Stimulated activated CD4-positive, alpha-beta T cell treated with anti-CD3 and anti-CD28 coated beads, Interleukin-15, amount 100 ng/mL, for 48 hours (primary cell): ENCODE data around the gene BPHL.
"Not testable (repeated sequence)": the region's sequence is repeated elsewhere in the genome, so short reads cannot be mapped to it uniquely, and the experiment has no call there.

Experiments used
- DNase-seq, 2 donors: peaks; one replicate each; pipeline ENCODE4 v3.0.0-alpha.2; 2020; ENCODE audit warnings: low read depth in 2 of 2

BPHL gene

DNA sequence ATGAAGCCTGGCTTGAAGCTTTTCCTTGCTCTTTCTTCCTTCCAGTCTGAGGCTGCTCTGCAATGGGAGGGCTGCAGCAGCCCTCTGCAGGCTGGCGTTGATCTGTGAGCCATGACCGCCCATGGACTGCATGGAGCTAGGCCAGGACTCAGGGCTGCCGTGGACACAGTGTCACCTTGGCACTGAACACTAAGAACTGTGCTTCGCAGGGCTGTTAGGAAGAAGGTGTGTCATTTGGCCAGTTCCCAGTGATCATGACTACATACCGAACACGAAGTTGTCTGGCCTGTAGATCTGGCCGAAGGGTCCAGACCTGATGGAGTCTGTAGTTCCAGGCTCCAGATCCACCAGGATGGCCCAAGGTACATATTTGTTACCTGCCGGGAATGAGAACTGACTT, 60.2 kb downstream of the BPHL start:
- DNase-seq: not testable (repeated sequence)

DNA sequence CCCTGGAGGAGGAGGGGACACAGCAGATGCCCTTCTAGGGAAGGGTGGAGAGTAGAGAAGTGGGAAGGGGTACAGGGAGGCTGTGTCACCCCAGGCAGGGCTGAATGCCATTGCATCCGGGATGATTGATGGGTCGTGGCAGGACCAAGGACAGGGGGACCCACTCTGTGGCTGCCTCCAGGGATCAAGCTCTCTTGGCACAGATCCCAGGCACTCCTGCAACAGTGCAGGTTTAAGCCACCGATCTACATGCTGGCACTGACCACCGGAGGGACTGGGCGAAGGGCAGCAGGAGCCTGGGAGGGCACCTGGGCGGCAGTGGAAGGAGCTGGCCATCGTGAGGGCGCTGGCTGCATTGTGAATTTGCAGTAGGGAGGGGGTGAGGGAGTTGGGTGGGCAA, 61.4 kb downstream of the BPHL start:
- not testable (repeated sequence) for DNase-seq

DNA sequence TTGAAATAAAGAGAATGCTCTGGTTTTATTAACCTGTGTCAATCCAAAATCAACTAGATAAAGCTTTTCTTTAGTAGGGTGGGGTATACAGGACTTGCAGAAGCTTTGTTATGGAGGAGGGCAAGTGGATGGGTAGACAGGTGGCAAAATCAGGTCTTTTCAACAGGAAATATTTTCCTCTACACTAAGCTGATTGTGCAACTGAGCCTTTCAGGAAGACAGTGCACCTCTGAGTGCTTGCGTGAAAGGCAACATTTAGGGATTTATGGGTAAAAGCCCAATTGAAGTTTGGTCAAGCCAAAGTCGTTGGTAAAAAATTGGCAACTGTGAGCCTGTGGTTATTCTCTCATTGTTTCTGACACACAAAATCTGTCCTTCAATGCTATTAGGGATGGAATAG, 62.6 kb downstream of the BPHL start:
- no peak for DNase-seq

DNA sequence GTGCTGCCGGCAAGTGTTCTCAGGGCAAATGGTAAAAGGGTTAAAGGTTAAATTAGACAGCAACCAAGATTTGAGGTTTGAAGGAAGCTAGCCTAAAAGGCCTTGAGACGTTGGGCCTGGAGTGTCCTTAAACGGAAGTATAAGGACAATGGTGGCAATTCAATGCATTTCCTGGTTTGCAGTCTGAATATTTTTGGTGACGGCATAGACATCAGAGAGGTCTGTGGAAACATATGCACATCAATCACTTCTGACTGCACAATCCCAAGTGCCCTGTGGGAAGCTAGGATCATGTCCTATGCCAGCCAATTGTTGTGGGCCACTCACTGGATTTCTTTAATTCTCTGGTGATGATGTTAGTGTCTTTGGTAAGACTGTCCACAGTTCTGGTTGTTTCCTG, 64.6 kb downstream of the BPHL start:
- no peak for DNase-seq

DNA sequence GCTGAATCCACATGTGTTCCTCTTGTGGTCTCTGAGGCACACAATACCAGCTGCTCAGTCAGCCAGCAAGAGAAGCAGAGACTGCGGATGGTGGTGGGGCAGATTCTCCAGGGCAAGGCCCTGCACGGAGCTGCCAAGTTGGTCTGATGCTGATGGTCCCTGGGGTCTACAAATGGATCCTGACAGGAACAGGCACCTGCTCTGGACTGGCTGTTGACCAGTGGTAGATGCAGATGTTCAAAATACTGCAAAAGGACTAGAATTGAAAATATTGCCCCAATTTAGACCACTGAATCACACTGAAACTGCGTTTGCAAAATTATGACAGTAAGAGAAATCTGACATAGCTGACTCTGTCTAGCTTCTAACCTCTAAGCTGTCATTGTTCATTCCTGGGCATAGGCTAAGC, 68.5 kb downstream of the BPHL start:
- no peak for DNase-seq

DNA sequence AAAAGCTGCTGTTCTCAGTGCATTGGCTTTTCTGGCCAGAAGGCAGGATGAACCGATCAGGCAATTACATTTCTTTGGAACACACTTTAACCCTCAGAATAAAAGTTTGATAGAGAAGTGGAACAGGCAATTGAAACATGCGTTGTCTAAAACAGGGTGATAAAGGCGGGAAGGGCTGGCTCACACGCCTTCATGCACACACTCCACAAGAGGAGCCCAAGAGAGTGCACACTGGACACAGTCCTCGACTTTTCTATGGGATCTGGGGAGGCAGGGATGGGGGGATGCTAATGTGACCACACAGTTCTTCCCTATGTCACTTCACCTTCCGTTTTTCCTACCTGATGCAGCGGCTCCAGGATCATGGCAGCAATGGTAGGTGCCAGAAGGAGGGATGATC, 69.8 kb downstream of the BPHL start:
- no peak for DNase-seq

DNA sequence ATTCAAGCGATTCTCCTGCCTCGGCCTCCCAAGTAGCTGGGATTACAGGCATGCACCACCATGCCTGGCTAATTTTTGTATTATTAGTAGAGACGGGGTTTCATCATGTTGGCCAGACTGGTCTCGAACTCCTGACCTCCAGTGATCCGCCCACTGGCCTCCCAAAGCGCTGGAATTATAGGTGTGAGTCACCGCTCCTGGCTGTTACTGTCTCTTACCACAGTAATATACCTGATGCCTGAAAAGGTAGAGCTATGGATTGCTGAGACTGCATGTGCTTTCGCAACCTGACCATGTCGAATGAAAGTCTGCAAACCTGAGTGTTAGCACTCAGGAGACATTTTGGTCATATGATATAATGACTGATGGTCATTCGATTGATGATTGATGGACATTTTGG, 70.7 kb downstream of the BPHL start:
- DNase-seq: not testable (repeated sequence)

DNA sequence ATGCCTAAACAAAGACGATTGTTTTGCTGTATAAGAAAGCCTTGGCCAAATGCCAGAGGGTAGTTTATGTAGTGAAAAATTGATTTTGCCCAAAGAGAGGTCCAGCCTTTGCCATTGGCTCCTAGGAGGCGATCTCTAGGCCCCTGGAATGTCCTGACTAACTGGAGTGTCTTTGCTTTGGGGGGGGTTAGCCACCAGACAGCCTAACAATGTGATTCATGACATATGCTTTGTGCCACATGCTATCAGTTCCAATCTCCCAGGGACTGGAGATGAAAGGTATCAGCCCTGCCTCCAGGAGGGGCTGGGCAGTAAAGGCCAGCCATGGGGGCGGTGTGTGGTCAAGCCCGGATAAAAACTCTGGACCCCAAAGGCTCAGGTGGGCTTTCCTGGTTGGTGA, 71.5 kb downstream of the BPHL start:
- no peak for DNase-seq

DNA sequence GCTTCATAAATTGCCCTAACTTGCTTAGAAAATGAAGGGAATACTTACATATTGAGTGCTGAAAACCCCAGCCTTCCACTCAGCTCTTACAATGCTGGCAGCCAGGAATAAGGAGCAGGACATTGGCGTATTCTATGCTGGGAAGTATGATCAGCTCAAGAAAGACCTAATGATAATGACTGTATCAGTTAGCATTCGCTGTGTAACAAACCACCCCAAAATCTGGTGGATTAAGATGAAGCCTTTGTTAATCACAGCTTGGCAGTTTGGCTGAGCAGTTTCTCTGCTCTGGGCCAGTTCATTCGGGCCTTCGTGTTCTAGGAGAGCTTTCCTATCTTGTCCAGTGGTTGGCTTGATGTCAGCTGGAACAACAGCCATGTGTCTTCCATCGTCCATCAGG, 72.3 kb downstream of the BPHL start:
- DNase-seq: no peak

DNA sequence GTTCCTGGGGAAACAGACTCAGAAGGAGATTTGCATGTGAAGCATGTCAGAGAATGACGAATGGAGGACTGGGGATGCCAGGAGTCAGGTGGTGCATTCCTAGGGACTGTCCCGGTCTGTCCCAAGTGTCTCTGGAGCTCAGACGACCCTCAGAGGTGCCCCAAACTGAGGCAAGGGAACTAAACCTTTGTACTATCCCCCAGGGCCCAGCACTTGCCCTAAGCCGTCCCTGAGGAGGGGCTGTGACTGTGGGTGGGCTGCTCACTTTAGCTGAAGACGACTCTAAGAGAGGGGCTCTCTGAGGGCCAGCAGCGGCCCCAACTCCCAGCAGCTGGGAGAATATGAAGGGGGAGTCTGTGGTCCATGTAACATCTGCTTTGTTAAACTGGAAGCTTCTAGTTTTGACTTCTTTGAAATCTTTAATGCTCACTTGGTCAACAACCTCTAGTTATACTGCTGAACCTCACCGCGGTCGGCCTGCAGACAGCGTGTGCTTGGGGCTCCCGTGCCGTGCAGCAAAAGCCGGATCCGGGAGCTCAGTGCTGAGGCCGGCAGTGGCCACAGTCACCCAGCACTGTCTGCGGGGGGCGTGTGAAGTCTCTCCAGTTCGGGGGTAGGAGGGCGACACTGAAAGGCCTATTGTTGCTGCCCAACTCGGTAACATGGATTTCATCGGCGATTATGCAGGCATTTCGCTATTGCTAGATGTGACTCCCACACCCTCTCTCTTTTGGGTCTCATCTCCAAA, 74.8 kb downstream of the BPHL start:
- DNase-seq: no peak

DNA sequence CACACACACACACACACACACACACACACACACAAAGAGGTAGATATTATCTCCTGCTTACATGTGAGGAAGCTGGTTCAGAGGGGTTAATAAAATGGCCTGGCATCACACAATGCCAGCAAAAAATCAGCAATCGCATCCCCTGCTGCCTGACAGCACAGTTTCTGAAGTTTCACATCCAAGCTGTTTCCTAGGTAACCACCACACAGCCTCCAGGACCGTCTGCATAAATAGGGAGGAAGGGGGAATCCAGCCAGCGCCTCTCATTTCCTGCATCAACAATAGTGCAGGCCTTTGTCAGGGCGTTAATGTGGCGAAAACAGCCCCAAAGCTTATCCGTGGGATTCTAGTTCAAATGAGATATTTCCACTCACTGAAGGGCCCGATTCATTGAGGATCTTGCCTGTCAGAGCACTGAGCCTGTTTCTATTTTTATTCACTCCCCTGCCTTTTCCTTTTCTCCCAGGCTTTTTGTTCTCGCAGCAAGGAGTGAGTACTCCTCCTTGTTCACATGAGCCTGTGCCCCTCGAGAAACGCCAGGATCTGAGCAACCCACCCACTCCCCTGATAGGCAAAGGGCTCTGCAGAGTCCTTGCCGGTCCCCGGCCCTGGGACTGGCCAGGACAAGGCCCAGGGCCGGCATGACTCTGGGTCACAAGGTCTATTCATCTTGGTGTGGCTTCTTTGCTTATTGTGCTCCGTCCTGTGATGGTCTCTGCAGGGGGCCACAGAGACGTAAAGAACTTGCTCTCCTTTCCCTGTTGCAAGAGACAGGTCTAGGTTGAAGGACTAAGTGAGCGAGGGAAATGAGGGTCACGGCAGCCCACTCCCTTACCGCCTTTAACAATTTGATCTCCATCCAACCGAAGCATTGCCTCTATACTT, 76.3 kb downstream of the BPHL start:
- DNase-seq: no peak

DNA sequence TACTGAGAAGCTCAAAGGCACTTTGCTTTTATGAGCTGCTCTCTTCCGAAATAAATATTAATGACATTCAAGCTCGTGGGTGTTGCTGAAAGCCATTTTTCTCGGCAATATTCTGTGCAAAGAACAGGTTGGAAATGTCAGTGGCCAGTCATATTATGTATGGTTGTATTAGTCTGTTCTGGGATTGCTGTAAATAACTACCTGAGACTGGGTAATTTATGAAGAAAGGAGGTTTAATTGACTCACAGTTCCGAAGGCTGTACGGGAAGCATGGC, 76.8 kb downstream of the BPHL start:
- no peak for DNase-seq

DNA sequence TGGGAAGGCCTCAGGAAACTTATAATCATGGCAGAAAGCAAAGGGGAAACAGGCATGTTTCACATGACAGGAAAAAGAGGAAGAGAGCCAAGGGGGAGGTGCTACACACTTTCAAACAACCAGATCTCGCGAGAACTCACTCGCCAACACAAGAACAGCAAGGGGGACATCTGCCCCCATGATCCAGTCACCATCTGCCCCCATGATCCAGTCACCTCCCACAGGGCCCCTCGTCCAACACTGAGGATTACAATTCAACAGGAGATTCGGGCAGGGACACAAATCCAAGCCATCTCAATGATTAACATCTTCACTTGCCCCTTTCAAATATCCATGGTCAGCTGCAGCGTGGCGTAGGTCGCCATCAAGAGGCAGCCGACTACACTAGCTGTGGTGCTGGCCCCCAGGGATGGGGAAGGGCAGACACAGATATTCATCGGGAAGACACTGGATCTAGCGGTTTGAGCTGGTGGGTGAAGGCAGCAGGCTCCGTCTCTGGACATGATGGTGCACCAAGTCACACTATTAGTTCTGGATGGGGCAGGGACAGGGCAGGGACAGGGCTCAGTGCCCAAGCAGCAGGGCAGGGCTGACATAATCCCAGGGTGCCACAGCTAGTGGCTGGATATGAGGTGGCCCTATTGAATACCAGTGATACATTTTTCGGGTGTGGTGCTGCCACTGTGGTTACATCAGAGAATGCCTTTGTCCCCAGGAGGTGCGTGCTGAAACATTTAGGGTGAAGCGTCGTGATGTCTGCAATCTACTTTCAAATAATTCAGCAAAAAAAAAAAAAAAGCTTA, 77.4 kb downstream of the BPHL start:
- DNase-seq: no peak

DNA sequence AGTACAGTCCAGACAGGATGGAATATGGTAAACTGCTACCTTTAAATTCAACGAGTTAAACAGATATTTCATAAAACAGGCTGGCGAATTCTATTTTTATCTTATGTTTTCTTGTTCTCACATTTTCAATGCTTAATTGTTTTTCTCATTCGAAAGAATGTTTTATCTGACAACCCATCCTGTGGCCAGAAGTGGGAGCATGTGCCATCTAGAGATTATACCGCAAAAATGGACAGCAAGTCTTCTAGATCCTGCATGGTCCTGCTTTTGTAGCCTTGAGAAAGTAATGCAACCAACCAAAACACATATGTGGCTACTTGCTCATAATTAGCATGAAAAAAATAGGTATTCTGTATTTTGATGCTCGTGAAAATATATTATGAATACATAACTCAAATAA, 78.3 kb downstream of the BPHL start:
- DNase-seq: no peak

DNA sequence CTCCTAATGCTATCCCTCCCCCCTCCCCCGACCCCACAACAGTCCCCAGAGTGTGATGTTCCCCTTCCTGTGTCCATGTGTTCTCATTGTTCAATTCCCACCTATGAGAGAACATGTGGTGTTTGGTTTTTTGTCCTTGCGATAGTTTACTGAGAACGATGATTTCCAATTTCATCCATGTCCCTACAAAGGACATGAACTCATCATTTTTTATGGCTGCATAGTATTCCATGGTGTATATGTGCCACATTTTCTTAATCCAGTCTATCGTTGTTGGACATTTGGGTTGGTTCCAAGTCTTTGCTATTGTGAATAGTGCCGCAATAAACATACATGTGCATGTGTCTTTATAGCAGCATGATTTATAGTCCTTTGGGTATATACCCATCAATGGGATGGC, 79.2 kb downstream of the BPHL start:
- DNase-seq: not testable (repeated sequence)

DNA sequence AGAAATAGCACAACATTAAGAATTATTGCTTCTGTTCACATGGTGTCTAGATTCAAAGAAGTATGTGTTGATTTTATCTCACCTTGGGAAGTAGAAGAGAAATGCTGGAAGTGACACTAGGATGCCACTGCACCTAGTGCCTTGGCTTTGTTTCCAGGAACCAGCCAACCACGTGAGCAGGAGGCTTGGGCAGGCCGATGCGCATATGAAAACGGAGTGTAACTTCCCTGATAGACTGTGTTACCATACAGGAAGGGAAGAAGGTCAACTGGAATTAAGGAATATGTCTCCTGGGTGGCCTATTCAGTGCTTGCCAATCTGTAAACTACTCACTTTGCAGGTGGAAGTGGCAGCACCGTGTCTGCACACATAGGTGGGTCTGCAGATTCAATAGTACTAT, 80.9 kb downstream of the BPHL start:
- DNase-seq: no peak

DNA sequence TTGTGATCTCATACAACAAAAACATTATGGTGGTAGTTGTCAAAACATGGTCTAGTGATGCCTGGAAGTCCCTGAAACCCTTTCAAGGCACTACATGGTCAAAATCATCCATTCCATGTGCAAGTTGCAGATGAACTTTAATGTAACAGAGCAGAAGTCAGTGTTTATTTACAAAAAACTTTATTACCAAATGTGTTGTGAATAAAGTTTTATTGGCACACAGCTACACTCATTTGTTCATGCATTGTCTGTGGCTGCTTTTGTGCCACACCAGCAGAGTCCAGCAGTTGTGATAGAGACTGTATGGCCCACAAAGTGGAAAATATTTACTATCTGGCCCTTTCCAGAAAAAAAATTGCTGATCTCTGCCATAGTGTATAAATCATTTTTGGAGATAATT, 82.2 kb downstream of the BPHL start:
- DNase-seq: no peak

DNA sequence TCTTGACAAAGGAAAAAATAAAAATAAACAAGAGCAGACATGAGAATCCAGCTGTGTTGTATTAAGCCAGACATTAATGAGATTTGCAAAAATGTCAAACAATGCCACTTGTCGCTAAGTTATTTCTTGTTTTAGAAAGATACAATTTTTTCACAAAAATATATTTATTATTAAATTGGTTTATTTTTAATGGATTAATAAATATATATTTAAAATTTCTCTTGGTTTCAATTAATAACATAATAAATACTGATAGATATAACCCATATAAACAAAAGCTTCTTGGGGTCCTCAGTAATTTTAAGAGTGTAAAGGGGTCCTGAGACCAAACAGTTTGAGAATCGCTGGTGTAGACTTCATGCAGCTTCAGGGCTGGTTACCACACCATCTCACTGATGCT, 82.9 kb downstream of the BPHL start:
- no peak for DNase-seq
